Mononuclear cell (primary cell): Measurements from ENCODE around the gene ARL10. TPM values are rescaled to one million over a fixed set of nuclear protein-coding genes. Genes with fewer than 3 reads are reported as not detected.

ENCODE experiments used
- H3K27me3 ChIP-seq: 2 replicates; pipeline ENCODE4 v1.6.0; 2011; ENCODE audit warnings: low read length, control low read depth; ENCODE audit not compliant: insufficient read depth
- H3K4me1 ChIP-seq: 2 replicates; pipeline ENCODE4 v1.5.1; 2011; ENCODE audit warnings: mild to moderate bottlenecking, low read length, control low read depth; ENCODE audit not compliant: insufficient read depth
- H3K4me3 ChIP-seq: 2 replicates; pipeline ENCODE4 v1.5.1; 2011; ENCODE audit warnings: mild to moderate bottlenecking, low read length, moderate library complexity
- H3K9me3 ChIP-seq: 2 replicates; pipeline ENCODE4 v1.5.1; 2011; ENCODE audit warnings: low read depth, mild to moderate bottlenecking, control low read depth, low read length
- total RNA-seq: library from RNA; depleted of rRNA; stranded (reverse); fragments of >200 nt; gene quantifications from one replicate; pipeline ENCODE4 v1.2.3, GENCODE V29; 2012

Gene ARL10
- total RNA-seq, 1 donor = 2.3 TPM

DNA sequence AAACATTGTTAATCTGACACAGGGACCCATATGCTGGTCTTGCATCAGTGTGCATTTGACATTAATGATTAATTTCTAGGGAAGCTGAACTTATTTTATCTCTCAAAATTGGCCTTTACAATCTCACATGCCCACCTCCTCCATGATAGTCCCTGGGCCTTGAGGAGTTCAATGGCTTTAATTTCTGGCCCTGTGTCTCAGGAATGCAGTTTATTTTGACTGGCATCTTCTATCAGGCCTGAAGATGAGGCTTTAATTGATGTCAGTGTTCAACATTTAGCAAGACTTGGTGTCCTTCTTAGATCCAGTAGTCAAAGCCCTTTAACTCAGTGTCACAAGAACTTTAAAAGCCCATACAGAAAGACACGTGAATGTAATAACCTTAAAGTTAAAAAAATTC, 61.6 kb downstream of the ARL10 start:
- no peak overlapping the region for H3K4me3 ChIP-seq
- no peaks in the 10 kb centered on the region for H3K9me3 ChIP-seq
- H3K27me3 ChIP-seq = no peaks in the 10 kb centered on the region
- no peaks in the 10 kb centered on the region for H3K4me1 ChIP-seq

DNA sequence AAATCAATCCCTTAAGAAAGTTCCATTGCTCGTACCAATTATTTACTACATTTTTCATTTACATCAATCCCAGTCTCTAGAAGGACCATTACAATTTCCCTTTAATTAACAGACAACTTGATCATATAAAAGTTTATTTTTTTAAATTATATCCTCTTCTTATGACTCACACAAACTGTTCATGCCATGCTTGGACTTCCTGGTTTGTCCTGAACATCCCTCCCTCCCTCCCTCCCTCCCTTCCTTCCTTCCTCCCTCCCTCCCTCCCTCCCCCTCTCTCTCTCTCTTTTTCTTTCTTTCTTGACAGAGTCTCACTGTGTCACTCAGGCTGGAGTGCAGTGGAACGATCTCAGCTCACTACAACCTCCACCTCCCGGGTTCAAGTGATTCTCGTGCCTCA, 62.7 kb downstream of the ARL10 start:
- Histone ChIP-seq H3K9me3 (no peaks in the 10 kb centered on the region), H3K27me3 (no peaks in the 10 kb centered on the region), H3K4me1 (no peaks in the 10 kb centered on the region), H3K4me3 (no peak overlapping the region)

- no peak overlapping the region for H3K4me3 ChIP-seq
- H3K27me3 ChIP-seq = no peaks in the 10 kb centered on the region
- H3K4me1 ChIP-seq = no peaks in the 10 kb centered on the region
- H3K9me3 ChIP-seq = no peaks in the 10 kb centered on the region
Measured at GRCh38 chr5:176429972-176430371, 64.7 kb downstream of the ARL10 start.

Other genes starting within 250 kb of the ARL10 start
- gene SIMC1, start 127.1 kb upstream of the ARL10 start, total RNA-seq = 11.5 TPM
- 34.0 TPM for gene KIAA1191, start 3.7 kb upstream of the ARL10 start, total RNA-seq
- gene NOP16, start 23.1 kb downstream of the ARL10 start, total RNA-seq = 6.1 TPM
- gene HIGD2A, start 23.3 kb downstream of the ARL10 start, total RNA-seq = 61.7 TPM
- 55.3 TPM for gene CLTB, start 51.1 kb downstream of the ARL10 start, total RNA-seq
- gene FAF2, start 82.9 kb downstream of the ARL10 start, total RNA-seq = 30.1 TPM
- gene RNF44, start 171.9 kb downstream of the ARL10 start, total RNA-seq = 24.9 TPM
- gene CDHR2, start 183.9 kb downstream of the ARL10 start, total RNA-seq = 0.10 TPM
- gene GPRIN1, start 244.7 kb downstream of the ARL10 start, total RNA-seq = 0.94 TPM